Measurements from ENCODE around the gene IBA57. TPM values are rescaled to one million over a fixed set of nuclear protein-coding genes. Genes with fewer than 3 reads are reported as not detected.

The IBA57 gene
- polyA plus RNA-seq, 2 donors: 1.5 to 3.5 TPM

GRCh38 chr1:228148935-228149405 lies 16.6 kb upstream of the IBA57 start:
- Histone ChIP-seq H3K4me3 (ENCODE audit: low read depth in 1 of 2, low read length in 2 of 2) (no peak overlapping the region), H3K27me3 (ENCODE audit: control insufficient read depth in 1 of 2, insufficient read depth in 2 of 2, low read length in 2 of 2) (no peaks in the 10 kb centered on the region), H3K27ac (ENCODE audit: low read depth in 2 of 2, low read length in 1 of 2) (peak overlapping the region; percentile 66 to 77), H3K36me3 (ENCODE audit: control insufficient read depth in 2 of 2, insufficient read depth in 2 of 2, low read length in 1 of 2) (peaks cover 17 to 43% of the 10 kb centered on the region in 2 donors), H3K9me3 (ENCODE audit: control insufficient read depth in 2 of 2, insufficient read depth in 1 of 2, low read depth in 1 of 2, low read length in 1 of 2) (no peaks in the 10 kb centered on the region), H3K4me1 (ENCODE audit: control insufficient read depth in 2 of 2, insufficient read depth in 2 of 2, low read length in 1 of 2) (peaks cover 6 to 49% of the 10 kb centered on the region in 2 donors)
- 44 to 45% methylated on average over 7 to 8 of the region's 8 CpGs for WGBS, 2 donors

- Histone ChIP-seq H3K27me3 (ENCODE audit: control insufficient read depth in 1 of 2, insufficient read depth in 2 of 2, low read length in 2 of 2) (no peaks in the 10 kb centered on the region), H3K4me1 (ENCODE audit: control insufficient read depth in 2 of 2, insufficient read depth in 2 of 2, low read length in 1 of 2) (peaks cover 3 to 46% of the 10 kb centered on the region in 2 donors), H3K4me3 (ENCODE audit: low read depth in 1 of 2, low read length in 2 of 2) (no peak within 1 kb of the TSS), H3K9me3 (ENCODE audit: control insufficient read depth in 2 of 2, insufficient read depth in 1 of 2, low read depth in 1 of 2, low read length in 1 of 2) (no peaks in the 10 kb centered on the region), H3K36me3 (ENCODE audit: control insufficient read depth in 2 of 2, insufficient read depth in 2 of 2, low read length in 1 of 2) (peaks cover 17 to 42% of the 10 kb centered on the region in 2 donors), H3K27ac (ENCODE audit: low read depth in 2 of 2, low read length in 1 of 2) (peak within 1 kb of the TSS; percentile 66 to 77)
- WGBS, 2 donors: 30 to 38% methylated on average over 16 to 17 of the region's 17 CpGs
Observed at GRCh38 chr1:228149406-228150119, 16.0 kb upstream of the IBA57 start, which contains the start of gene GJC2. TSS of gene GJC2 (plus strand) at chr1:228149930. CDS start at chr1:228157759, 7,829 bp downstream.

GRCh38 chr1:228150120-228150460 lies 15.5 kb upstream of the IBA57 start:
- peak overlapping the region; percentile 60 to 77 for H3K27ac ChIP-seq (ENCODE audit: low read depth in 2 of 2, low read length in 1 of 2)
- no peaks in the 10 kb centered on the region for H3K27me3 ChIP-seq (ENCODE audit: control insufficient read depth in 1 of 2, insufficient read depth in 2 of 2, low read length in 2 of 2)
- H3K4me3 ChIP-seq (ENCODE audit: low read depth in 1 of 2, low read length in 2 of 2): no peak overlapping the region
- H3K36me3 ChIP-seq (ENCODE audit: control insufficient read depth in 2 of 2, insufficient read depth in 2 of 2, low read length in 1 of 2): peaks cover 17 to 40% of the 10 kb centered on the region in 2 donors
- WGBS, 2 donors: 53 to 58% methylated on average over 6 to 7 of the region's 7 CpGs
- H3K4me1 ChIP-seq (ENCODE audit: control insufficient read depth in 2 of 2, insufficient read depth in 2 of 2, low read length in 1 of 2): peaks cover 3 to 43% of the 10 kb centered on the region in 2 donors
- H3K9me3 ChIP-seq (ENCODE audit: control insufficient read depth in 2 of 2, insufficient read depth in 1 of 2, low read depth in 1 of 2, low read length in 1 of 2): no peaks in the 10 kb centered on the region

- peaks cover 15 to 36% of the 10 kb centered on the region in 2 donors for H3K36me3 ChIP-seq (ENCODE audit: control insufficient read depth in 2 of 2, insufficient read depth in 2 of 2, low read length in 1 of 2)
- H3K9me3 ChIP-seq (ENCODE audit: control insufficient read depth in 2 of 2, insufficient read depth in 1 of 2, low read depth in 1 of 2, low read length in 1 of 2): no peaks in the 10 kb centered on the region
- no peak overlapping the region for H3K4me3 ChIP-seq (ENCODE audit: low read depth in 1 of 2, low read length in 2 of 2)
- H3K4me1 ChIP-seq (ENCODE audit: control insufficient read depth in 2 of 2, insufficient read depth in 2 of 2, low read length in 1 of 2): peaks cover 6 to 44% of the 10 kb centered on the region in 2 donors
- peak overlapping the region; percentile 60 to 77 for H3K27ac ChIP-seq (ENCODE audit: low read depth in 2 of 2, low read length in 1 of 2)
- H3K27me3 ChIP-seq (ENCODE audit: control insufficient read depth in 1 of 2, insufficient read depth in 2 of 2, low read length in 2 of 2): no peaks in the 10 kb centered on the region
- 31 to 36% methylated on average over 17 of the region's 17 CpGs for WGBS, 2 donors
Observed at GRCh38 chr1:228150461-228151179, 15.0 kb upstream of the IBA57 start.

- Histone ChIP-seq H3K27me3 (ENCODE audit: control insufficient read depth in 1 of 2, insufficient read depth in 2 of 2, low read length in 2 of 2) (no peaks in the 10 kb centered on the region), H3K4me3 (ENCODE audit: low read depth in 1 of 2, low read length in 2 of 2) (no peak overlapping the region), H3K27ac (ENCODE audit: low read depth in 2 of 2, low read length in 1 of 2) (peak overlapping the region; percentile 60 to 77), H3K36me3 (ENCODE audit: control insufficient read depth in 2 of 2, insufficient read depth in 2 of 2, low read length in 1 of 2) (peaks cover 11 to 29% of the 10 kb centered on the region in 2 donors), H3K9me3 (ENCODE audit: control insufficient read depth in 2 of 2, insufficient read depth in 1 of 2, low read depth in 1 of 2, low read length in 1 of 2) (no peaks in the 10 kb centered on the region), H3K4me1 (ENCODE audit: control insufficient read depth in 2 of 2, insufficient read depth in 2 of 2, low read length in 1 of 2) (peaks cover 3 to 41% of the 10 kb centered on the region in 2 donors)
- 64 to 69% methylated on average over 12 of the region's 12 CpGs for WGBS, 2 donors
Observed at GRCh38 chr1:228151180-228151925, 14.3 kb upstream of the IBA57 start.

- H3K27me3 ChIP-seq (ENCODE audit: control insufficient read depth in 1 of 2, insufficient read depth in 2 of 2, low read length in 2 of 2): no peaks in the 10 kb centered on the region
- H3K36me3 ChIP-seq (ENCODE audit: control insufficient read depth in 2 of 2, insufficient read depth in 2 of 2, low read length in 1 of 2): peaks cover 11 to 19% of the 10 kb centered on the region in 2 donors
- no peak overlapping the region for H3K27ac ChIP-seq (ENCODE audit: low read depth in 2 of 2, low read length in 1 of 2)
- no peak overlapping the region for H3K4me3 ChIP-seq (ENCODE audit: low read depth in 1 of 2, low read length in 2 of 2)
- H3K4me1 ChIP-seq (ENCODE audit: control insufficient read depth in 2 of 2, insufficient read depth in 2 of 2, low read length in 1 of 2): peaks cover 3 to 32% of the 10 kb centered on the region in 2 donors
- H3K9me3 ChIP-seq (ENCODE audit: control insufficient read depth in 2 of 2, insufficient read depth in 1 of 2, low read depth in 1 of 2, low read length in 1 of 2): no peaks in the 10 kb centered on the region
- 91 to 95% methylated on average over 18 to 19 of the region's 19 CpGs for WGBS, 2 donors
Observed at GRCh38 chr1:228152097-228152917, 13.3 kb upstream of the IBA57 start.

- WGBS, 2 donors: 66 to 87% methylated on average over 3 of the region's 3 CpGs
- Histone ChIP-seq H3K36me3 (ENCODE audit: control insufficient read depth in 2 of 2, insufficient read depth in 2 of 2, low read length in 1 of 2) (peaks cover 8 to 13% of the 10 kb centered on the region in 2 donors), H3K27ac (ENCODE audit: low read depth in 2 of 2, low read length in 1 of 2) (no peak overlapping the region), H3K27me3 (ENCODE audit: control insufficient read depth in 1 of 2, insufficient read depth in 2 of 2, low read length in 2 of 2) (no peaks in the 10 kb centered on the region), H3K4me1 (ENCODE audit: control insufficient read depth in 2 of 2, insufficient read depth in 2 of 2, low read length in 1 of 2) (peaks cover 3 to 32% of the 10 kb centered on the region in 2 donors), H3K9me3 (ENCODE audit: control insufficient read depth in 2 of 2, insufficient read depth in 1 of 2, low read depth in 1 of 2, low read length in 1 of 2) (no peaks in the 10 kb centered on the region), H3K4me3 (ENCODE audit: low read depth in 1 of 2, low read length in 2 of 2) (no peak overlapping the region)
Observed at GRCh38 chr1:228152918-228153258, 12.7 kb upstream of the IBA57 start.

GRCh38 chr1:228154021-228154669 lies 11.5 kb upstream of the IBA57 start:
- WGBS, 2 donors: 92 to 93% methylated on average over 11 of the region's 11 CpGs
- peaks cover 3 to 24% of the 10 kb centered on the region in 2 donors for H3K4me1 ChIP-seq (ENCODE audit: control insufficient read depth in 2 of 2, insufficient read depth in 2 of 2, low read length in 1 of 2)
- no peak overlapping the region for H3K27ac ChIP-seq (ENCODE audit: low read depth in 2 of 2, low read length in 1 of 2)
- no peaks in the 10 kb centered on the region for H3K9me3 ChIP-seq (ENCODE audit: control insufficient read depth in 2 of 2, insufficient read depth in 1 of 2, low read depth in 1 of 2, low read length in 1 of 2)
- H3K27me3 ChIP-seq (ENCODE audit: control insufficient read depth in 1 of 2, insufficient read depth in 2 of 2, low read length in 2 of 2): no peaks in the 10 kb centered on the region
- H3K4me3 ChIP-seq (ENCODE audit: low read depth in 1 of 2, low read length in 2 of 2): no peak overlapping the region
- peaks cover 0 to 2% of the 10 kb centered on the region in 2 donors for H3K36me3 ChIP-seq (ENCODE audit: control insufficient read depth in 2 of 2, insufficient read depth in 2 of 2, low read length in 1 of 2)
